Measurements from ENCODE around the gene ELP2.
"Not testable (repeated sequence)": the region's sequence is repeated elsewhere in the genome, so short reads cannot be mapped to it uniquely, and the experiment has no call there.

Gene ELP2

DNA sequence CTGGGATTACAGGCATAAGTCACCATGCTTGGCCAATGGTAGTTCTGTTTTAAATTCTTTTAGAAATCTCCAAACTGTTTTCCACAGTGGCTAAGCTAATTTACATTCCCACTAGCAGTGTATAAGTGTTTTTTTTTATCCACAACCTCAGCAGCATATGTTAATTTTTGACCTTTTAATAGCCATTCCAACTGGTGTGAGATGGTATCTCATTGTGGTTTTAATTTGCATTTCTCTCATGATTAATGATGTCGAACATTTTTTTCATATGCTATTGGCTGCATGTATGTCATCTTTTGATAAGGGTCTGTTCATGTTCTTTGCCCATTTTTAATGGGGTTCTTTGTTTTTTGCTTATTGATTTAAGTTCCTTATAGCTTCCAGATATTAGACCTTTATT lies 77.6 kb downstream of the ELP2 start:
- in situ Hi-C loops (cut with MboI; ENCODE audit: low sequenced_read_pairs, unreplicated experiment): no loop called here
- no peak for DNase-seq (ENCODE audit: low spot score)
- TF ChIP-seq, protein P1, sequence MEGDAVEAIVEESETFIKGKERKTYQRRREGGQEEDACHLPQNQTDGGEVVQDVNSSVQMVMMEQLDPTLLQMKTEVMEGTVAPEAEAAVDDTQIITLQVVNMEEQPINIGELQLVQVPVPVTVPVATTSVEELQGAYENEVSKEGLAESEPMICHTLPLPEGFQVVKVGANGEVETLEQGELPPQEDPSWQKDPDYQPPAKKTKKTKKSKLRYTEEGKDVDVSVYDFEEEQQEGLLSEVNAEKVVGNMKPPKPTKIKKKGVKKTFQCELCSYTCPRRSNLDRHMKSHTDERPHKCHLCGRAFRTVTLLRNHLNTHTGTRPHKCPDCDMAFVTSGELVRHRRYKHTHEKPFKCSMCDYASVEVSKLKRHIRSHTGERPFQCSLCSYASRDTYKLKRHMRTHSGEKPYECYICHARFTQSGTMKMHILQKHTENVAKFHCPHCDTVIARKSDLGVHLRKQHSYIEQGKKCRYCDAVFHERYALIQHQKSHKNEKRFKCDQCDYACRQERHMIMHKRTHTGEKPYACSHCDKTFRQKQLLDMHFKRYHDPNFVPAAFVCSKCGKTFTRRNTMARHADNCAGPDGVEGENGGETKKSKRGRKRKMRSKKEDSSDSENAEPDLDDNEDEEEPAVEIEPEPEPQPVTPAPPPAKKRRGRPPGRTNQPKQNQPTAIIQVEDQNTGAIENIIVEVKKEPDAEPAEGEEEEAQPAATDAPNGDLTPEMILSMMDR (IDR thresholded peaks at IDR 0.05; ENCODE audit: borderline replicate concordance, control extremely low read depth, extremely low read depth, insufficient read depth, missing control alignments): no peak

DNA sequence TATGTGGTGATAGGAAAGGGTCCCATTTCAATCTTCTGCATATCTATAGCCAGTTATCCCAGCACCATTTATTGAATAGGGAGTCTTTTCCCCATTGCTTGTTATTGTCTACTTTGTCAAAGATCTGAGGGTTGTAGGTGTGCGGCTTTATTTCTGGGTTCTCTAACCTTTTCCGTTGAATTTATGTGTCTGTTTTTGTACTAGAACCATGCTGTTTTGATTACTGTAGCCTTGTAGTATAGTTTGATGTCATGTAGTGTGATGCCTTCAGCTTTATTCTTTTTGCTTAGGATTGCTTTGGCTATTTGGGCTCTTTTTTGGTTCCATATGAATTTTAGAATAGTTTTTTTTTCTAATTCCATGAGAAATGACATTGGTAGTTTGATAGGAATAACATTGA lies 78.3 kb downstream of the ELP2 start:
- in situ Hi-C loops (cut with MboI; ENCODE audit: low sequenced_read_pairs, unreplicated experiment); DNase-seq (ENCODE audit: low spot score): not testable (repeated sequence)

DNA sequence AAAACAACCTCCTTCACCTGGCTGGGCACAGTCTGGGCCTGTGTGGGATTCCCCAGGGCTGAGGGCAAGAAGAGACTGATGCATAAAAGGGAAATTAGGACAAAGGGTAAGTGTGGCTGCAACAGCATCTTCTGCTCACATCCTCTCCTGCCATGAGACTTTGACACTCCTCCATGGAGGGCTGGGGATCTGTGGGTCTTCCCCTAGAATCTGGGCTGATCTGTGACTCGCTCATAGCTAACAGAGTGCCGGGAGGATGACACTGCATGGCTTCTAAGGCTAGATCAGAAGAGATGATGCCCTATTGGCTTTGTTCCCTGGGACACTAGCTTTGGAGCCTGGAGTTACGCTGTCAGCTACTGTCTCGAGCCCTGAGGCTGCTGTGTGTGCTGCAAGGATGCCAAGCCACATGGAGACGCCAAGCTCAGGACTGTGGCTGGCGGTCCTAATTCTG lies 81.9 kb downstream of the ELP2 start:
- DNase-seq (ENCODE audit: low spot score): no peak
- in situ Hi-C loops (cut with MboI; ENCODE audit: low sequenced_read_pairs, unreplicated experiment): no loop called here
- TF ChIP-seq, protein P1 (IDR thresholded peaks at IDR 0.05; ENCODE audit: borderline replicate concordance, control extremely low read depth, extremely low read depth, insufficient read depth, missing control alignments): no peak

DNA sequence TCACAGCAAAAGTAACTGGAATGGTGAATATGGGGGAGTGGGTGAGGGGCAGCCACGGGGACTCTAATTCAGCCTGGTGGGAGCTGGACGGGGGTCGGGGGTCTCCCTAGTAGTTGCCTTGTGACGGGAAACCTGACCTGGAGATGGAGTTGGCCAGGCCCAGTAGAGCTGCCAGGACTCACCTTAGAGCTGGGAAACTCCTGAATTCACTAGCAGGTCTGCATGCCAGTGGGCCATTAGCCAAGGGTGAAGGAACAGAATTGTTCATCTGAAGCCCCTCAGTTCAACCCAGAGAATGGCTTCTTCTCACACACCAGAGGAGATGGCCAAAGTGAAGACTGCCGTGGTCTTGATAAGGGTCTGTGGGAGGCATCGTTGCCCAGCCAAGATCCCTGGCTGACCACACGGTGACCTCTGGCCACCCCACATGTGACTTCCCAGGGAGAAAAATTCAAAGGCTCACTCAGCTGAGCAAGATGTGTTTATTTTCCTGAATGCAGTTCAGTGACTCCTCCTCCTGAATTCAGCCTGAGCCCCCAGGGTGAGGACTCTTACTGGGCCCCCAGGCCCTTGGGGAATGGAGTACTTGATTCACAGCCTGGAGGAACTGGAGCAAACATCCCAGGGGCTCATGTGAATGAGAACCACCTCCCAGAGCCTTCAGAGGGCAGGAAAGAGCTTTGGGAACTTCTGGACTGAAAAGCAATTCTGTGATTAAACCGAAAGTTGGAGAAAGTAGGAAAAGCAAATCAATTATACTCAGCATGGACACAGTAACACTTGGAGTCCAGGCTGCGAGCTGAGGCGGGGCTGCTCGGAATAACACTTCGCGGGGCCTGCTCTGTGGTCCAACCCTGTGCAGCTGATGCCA lies 82.8 kb downstream of the ELP2 start:
- TF ChIP-seq, protein P1 (IDR thresholded peaks at IDR 0.05; ENCODE audit: borderline replicate concordance, control extremely low read depth, extremely low read depth, insufficient read depth, missing control alignments): no peak
- in situ Hi-C loops (cut with MboI; ENCODE audit: low sequenced_read_pairs, unreplicated experiment): no loop called here
- DNase-seq (ENCODE audit: low spot score): no peak

DNA sequence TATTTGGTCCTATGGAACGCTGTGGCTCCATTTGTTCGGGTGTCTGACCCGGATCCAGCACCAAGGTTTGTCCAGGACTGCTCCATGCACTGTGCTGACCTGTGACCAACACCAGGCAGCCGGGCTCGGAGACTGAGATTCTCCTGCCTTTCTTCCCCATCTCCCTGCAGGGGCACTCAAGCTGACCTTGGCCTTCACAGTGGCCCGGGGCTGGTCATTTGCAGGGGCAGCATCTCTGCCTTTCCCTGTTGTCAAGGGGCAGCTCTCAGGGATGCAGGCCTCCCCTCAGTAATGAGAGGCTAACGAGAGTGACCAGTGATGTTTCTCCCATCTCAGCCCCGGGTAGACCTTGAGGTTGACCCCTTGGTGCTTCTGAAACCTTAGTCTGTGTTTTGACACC lies 85.1 kb downstream of the ELP2 start:
- no peak for DNase-seq (ENCODE audit: low spot score)
- TF ChIP-seq, protein P1 (IDR thresholded peaks at IDR 0.05; ENCODE audit: borderline replicate concordance, control extremely low read depth, extremely low read depth, insufficient read depth, missing control alignments): no peak
- in situ Hi-C loops (cut with MboI; ENCODE audit: low sequenced_read_pairs, unreplicated experiment): no loop called here

DNA sequence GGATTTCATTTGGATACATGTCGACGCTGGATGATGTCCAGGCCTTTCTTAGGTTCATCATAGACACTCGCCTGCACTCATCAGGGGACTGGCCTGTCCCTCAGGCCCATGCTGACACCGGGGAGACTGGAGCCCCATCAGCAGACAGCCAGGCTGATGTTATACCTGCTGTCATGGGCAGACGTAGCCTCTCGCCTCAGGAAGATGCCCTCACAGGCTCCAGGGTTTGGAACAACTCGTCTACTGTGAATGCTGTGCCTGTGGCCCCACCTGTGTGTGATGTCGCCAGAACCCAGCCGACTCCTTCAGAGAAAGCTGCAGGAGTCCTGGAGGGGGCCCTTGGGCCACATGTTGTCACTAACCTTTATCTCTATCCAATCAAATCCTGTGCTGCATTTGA lies 85.9 kb downstream of the ELP2 start:
- in situ Hi-C loops (cut with MboI; ENCODE audit: low sequenced_read_pairs, unreplicated experiment): no loop called here
- TF ChIP-seq, protein P1 (IDR thresholded peaks at IDR 0.05; ENCODE audit: borderline replicate concordance, control extremely low read depth, extremely low read depth, insufficient read depth, missing control alignments): no peak

DNA sequence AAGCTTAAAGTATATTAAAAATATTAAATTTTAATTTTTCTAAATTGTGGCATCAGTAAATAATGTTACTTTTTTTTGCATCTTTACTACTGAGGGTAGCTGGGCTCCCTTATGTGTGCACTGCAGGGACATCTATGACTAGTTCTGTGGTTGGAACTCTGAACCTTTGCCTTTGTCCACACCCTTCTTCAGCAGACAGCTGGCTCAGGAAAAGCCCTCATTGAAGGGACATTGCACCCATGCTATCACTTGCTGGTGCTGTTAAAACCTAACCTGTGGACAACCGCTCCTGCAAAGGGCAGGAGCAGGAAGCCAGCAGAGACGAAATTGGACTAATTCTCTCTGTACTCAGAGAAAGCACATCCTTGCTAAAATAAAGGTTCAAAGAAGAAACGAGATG lies 87.6 kb downstream of the ELP2 start:
- in situ Hi-C loops (cut with MboI; ENCODE audit: low sequenced_read_pairs, unreplicated experiment): no loop called here
- DNase-seq (ENCODE audit: low spot score): no peak
- TF ChIP-seq, protein P1 (IDR thresholded peaks at IDR 0.05; ENCODE audit: borderline replicate concordance, control extremely low read depth, extremely low read depth, insufficient read depth, missing control alignments): no peak

More for the DNA sequence above, 85.9 kb downstream of the ELP2 start:
- DNase-seq (ENCODE audit: low spot score): no peak
